NOMO-1 treated with DMSO at 0.1 percent for 48 hours (cell line): ENCODE results near the gene LANCL2.
"Not testable (repeated sequence)": the region's sequence is repeated elsewhere in the genome, so short reads cannot be mapped to it uniquely, and the experiment has no call there.

Experiments used
- DNase-seq: peaks from one replicate; lab custom pipeline; 2025; ENCODE audit not compliant: unreplicated experiment; lab: John Stamatoyannopoulos, UW

The LANCL2 gene

DNA sequence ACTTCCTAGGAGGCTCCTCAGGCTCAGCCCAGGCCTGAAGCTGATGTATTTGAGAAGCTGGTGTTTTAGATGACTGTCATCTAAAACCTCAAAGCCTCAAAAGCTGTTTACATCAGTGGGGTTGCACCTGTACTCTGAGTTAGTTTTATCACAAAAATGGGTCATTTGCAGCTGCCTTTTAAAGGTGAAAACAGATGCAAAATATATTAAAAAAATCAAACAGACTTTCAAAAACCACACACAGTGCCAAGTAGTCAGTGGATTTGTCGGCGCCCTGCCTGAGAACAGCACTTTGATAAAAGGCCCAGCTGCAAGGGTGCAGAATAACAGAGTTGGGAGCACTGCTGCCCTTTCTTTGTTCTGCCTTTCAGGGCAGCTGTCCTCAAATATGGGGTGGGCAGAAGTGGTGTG, 104.1 kb downstream of the LANCL2 start:
- DNase-seq: no peak

DNA sequence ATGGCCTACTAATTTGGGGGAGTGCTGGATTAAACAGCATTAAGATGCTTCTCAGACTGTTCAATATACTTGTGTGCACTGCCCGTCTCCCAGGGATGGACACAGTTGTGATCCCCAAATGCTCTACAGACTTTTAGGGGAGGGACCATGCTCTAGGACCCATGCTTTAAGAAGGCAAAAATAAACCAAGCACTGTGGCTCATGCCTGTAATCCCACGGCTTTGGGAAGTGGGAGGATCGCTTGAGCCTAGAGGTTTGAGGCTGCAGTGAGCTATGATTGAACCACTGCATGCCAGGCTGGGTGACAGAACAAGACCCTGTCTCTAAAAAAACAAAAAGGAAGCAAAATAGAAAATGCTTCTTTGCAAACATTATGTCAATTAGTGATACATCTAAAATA, 104.6 kb downstream of the LANCL2 start:
- no peak for DNase-seq

DNA sequence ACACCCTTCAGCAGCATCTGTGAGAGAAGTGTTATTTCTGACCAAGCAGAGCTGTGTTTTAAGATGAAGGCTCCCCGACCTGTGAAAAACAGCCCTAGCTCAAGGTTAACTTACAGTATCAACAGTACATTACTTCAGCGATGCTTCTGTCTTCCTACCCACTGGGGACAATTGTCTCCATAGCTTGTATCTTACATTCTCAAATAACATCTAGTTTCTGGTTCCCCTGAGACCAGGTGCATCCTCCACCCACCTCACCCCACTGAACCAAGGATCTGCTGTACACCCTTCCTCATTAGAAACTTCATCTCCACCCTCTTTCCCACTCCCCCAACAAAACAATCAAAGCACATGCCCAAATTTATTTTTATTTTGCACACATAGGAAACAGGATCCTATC, 105.1 kb downstream of the LANCL2 start:
- no peak for DNase-seq

DNA sequence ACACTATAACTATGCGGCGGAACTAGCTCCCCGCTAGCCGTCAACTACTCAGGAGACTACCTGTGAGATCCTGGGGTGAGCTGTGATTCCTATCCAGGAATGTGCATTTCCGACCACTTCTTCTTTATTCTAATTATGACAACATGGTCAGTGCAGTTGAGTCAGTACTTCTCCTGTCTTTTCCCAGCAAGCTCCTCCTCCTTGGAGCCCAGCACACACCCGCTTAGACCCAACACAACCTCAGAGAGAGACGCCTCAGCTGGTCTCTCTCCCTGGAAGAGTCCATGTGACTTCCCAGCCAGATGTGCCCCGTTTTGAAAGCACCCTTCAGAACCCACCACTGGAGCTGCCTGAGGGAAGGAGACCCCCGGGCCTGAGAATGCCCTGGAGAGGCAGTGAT, 106.5 kb downstream of the LANCL2 start:
- not testable (repeated sequence) for DNase-seq

DNA sequence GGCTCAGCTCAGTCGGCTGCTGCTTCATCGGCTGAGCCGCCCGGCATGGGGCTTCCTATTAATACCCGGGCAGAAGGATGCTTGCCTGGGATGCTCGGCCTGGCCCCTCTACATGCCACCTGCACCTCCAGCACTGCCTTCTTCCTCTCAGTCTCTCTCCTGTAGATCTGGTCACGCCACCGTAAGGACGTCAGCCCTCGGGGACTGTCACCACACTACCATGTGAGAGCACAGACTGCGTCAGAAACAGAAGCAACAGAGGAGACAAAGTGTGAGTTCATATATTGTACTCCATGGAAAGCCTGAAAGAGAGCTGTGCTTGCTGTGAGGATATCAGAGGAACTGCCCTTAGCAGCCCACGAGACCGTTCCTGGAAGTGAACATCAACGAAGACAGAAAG, 107.3 kb downstream of the LANCL2 start:
- DNase-seq: not testable (repeated sequence)

DNA sequence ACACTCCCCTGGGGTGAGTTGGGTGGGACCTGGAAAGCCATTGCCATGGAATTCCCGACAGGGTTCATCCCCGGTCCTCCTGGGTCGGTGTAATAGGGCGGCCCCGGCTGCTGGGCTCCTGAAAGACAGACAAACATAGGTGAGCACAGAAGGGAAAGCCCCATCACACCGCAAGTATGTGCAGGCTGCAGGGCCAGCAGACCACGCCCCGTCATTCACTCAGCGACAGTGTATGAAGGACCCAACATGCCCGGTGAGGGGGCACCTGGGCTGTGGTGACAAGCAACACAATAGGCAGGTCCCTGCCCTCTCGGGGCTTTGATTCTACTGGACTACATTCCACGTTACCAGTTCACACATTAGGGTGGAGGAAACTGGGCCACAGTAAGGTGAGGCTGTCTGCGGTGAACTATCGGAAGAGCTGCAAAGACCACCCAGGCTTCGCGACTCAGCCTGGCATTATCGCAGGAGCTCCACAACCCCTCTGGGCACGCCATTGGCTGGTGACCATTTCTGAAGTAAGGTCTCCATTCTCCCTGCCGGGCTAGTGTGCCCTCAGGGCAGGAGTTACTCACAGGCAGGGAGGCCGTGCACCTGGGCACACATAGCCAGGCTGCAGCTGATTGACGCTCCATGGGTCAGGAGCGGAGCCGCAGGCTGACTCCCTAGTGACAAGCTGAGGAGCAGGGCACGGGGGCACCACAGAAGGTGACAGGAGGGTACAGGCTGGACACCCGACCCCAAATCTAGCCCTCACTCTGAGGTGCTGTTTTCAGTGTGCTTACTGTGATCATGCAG, 108.0 kb downstream of the LANCL2 start:
- no peak for DNase-seq

DNA sequence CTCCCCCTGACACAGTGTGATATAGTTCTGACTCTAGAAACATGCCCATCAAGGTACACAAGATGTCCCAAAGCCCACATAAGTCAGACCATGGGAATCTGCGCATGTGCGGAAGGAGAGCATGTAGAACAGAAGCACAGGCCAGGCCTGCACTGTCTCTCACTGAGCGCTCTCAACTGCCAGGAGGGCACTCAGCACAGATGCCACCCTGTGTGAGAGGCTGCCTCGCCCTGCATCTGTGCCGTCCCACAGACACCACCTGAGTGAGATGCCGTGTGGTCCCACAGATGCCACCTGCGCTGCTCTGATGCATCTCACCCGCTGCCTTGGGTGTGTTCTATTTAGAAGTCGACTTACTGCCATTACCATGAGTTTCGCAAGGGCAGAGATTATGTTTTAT, 108.8 kb downstream of the LANCL2 start:
- no peak for DNase-seq

DNA sequence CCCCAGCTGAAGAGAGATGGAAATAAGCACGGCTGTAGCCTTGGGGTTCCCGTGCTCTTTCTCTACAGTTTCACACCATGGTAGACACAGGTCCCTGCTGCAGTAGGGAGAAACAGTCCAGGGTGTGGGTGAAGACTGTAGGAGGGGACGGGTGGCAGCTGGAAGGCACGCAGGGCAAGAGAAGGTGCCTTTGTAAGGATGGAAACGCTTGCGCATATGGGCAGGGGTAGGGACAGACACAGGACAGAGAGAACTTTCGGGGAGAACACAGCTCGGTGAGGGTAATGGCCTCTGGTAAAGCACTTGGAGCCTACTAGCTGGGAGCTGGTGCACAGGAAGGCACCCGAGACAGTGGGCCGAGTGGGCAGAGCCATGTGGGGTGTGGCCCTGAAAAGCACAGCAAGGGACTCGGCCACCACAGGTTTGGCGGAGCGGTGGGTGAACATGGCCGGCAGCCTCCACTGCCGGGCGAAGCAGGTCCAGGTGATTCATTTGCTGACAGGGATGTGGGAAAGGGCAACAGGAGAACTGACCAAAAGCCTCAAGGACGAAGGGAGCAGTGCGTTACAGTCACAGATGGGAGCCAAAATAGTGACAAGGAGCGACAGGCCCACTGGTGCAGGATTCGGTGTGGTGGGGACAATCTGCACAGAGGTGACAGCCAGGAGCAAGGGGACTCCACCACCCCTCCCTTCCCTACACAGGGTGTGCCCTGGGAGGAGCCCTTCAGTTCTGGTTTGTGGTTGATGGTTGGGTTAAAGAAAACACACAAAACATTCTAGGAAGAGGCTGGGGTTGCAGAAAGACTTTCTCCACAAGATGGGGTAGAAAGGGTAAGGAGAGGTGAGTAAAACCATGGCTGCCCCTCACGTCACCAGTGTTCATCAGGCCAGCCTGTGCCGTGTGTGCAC, 110.1 kb downstream of the LANCL2 start:
- no peak for DNase-seq

DNA sequence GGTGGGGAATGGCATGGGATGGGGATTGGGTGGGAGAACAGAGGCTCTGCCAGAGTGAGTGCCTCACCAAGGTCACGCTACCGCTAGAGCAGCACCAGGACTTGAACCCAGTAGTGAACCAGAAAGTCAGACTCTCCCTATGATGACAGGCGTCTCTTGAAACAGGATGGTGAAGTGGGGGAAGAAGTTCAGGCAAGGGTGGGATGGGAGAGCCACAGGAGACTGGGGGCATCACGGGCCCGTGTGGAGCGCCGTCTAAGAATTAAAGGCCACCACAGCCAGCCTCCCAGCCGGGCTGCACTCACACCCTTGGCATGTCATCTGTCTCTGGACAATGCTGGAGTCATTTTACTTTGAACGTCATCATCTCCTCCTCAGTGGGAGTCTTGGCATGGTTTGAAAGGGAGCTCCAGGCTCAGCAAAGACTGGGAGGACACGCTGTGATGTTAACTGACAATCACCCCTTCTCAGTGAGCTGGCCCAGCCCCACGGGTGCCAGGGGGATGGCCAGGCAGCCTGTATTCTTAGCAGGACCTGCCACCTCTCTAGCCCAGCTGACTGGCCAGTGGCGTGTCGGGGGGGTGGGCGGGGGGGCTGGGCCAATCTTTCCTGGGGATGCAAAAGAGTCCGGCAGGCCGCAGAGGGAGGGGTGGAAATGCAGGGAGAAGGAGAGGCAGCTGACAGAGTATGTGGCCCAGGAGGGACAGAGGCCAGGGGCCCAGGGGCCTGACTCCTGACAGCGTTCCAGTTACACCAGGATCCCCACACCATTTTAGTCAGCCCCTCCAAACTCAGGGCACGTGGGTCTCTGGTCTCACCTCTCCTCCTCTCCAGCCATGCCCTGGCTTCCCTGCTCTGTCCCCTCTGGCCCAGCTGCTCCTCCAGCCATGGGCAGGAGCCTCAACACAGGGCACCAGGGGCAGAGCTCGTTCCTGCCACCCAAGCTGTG, 111.0 kb downstream of the LANCL2 start:
- no peak for DNase-seq

DNA sequence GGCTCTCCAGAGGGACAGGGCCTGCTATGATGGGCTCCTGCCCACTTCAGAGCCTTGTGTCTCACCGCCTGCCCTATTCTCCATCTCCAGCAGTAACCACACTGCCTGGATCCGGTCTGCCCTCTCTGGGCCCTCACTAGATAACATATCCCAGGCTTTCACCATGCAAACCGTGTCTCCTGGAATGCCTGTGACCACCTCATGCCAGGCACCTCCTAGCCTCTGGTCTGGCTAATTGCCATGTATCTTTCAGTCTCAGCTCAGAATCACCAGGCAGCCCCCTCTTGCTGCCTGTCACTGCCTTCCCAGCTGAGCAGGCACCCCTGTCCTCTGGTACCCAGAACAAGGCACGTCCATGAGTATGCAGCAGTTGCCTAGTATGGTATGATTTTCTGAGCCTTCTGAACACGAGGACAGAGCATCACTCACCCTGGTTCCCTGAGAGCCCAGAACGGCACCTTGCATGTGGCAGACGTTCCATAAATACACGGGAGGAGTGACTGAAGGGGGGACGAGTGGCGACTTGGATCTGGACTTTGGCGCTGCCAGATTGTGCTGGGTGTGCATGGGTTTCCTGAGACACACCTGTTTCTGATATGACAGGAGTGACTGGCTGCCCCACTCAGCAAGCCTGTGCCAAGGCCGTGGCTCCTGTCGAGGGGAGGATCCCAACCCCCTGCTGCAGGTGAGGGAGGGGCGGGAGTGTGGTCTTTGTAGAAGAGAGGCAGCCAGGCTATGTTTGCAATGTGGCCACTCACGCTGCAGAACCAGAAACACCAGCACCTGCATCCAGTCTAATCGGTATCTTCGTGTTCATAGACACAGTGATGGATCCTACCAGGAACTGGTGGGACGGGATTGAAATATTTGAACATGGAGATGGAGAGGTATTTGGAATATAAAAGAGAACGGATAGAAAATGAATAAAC, 112.0 kb downstream of the LANCL2 start:
- no peak for DNase-seq

DNA sequence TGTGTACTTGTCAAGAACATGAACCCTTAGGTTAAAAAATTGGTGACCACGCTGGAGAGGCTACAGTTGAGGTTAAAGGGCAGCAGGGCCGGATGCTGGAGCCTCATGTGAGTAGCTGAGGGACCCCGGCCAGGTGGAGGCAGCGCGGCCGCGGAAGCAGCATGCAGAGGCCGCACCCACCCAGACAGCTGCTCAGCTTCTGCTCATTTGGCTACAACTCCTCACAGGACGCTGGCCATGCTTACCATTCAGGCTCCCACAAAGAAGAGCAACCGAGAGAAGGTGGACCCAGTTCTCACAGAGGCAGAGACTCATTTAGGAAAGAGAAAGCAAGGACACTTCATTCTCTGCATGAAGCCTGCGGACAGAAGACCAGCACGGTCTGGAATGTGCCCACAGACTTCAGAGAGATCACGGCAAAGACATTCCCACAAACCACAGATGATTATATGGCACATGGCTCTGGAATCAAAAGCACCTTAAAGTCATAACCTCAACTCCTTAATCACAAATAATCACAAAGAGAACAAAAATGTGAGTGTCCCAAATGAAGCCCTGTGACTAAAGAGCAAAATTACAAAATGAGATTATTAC, 112.7 kb downstream of the LANCL2 start:
- DNase-seq: no peak

DNA sequence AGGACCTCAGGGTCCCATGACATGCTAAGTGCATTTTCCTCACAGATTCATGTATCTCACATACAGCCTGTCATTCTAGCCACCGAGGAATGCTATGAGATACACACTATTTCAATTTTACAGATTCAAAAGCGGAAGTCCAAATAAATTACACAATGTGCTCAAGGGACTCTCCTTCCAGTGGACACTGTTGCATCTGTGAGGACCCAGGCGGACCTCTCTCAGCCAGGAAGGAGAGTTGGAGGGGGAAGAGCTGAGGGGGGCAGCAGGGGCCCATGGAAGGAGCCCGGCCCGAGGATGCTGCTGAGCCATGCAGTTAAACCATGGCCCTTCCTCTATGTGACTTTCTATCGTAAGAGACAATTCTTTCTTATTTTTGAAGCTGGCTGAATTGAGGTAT, 113.6 kb downstream of the LANCL2 start:
- peak; percentile 43 for DNase-seq

DNA sequence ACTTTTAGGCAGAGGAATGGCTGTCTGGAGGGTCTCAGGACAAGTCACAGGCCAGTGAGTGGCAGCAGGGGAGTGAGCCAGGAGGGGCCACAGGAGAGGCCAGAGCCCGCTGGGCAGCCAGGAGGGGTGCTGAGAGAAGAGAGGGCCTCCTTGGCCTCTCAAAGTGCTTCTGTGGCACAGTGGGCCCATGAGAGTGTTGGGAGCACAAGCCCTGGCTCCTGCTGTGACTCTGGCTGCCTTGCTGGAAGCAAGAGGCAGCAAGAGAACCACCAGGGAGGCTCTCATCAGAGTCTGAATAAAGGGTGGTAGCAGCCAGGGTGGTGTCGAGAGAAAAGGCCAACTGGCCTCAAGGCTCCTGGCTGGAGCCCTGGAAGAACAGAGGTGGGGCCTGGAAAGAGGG, 116.0 kb downstream of the LANCL2 start:
- no peak for DNase-seq

DNA sequence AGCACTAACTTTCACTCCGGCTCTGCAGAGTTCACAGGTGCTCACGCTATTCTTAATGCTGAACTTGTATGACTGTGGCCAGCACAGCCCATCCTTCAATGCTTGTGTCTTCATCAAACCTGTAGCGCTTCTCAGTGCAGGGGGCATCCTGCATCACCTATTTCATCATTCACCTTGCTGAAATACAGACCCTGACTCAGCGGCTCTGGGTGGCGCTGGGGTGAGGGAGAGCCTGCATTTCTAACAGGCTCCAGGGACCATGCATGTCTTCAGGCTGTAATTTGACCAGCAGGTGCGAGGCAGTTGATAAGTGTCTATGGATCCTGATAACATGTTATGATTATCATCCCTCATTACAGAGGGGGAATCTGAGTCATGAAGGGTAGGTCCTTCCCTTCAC, 117.9 kb downstream of the LANCL2 start:
- DNase-seq: no peak
